ENCODE data around the gene PSD2.

Gene PSD2

GRCh38 chr5:139812323-139812722 lies 16.7 kb downstream of the PSD2 start:
- no peak overlapping the region for H3K4me3 ChIP-seq (ENCODE audit: low read depth, low read length)
- DNase-seq (ENCODE audit: low read depth) = no peak
- TF ChIP-seq MYC (IDR thresholded peaks at IDR 0.05; ENCODE audit: low read depth, low read length) (no peak), MAX (IDR thresholded peaks at IDR 0.05; ENCODE audit: low read depth, low read length) (no peak), POLR2A (IDR thresholded peaks at IDR 0.05; ENCODE audit: extremely low read depth, insufficient read length) (no peak)
- TF ChIP-seq, protein P1, sequence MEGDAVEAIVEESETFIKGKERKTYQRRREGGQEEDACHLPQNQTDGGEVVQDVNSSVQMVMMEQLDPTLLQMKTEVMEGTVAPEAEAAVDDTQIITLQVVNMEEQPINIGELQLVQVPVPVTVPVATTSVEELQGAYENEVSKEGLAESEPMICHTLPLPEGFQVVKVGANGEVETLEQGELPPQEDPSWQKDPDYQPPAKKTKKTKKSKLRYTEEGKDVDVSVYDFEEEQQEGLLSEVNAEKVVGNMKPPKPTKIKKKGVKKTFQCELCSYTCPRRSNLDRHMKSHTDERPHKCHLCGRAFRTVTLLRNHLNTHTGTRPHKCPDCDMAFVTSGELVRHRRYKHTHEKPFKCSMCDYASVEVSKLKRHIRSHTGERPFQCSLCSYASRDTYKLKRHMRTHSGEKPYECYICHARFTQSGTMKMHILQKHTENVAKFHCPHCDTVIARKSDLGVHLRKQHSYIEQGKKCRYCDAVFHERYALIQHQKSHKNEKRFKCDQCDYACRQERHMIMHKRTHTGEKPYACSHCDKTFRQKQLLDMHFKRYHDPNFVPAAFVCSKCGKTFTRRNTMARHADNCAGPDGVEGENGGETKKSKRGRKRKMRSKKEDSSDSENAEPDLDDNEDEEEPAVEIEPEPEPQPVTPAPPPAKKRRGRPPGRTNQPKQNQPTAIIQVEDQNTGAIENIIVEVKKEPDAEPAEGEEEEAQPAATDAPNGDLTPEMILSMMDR (IDR thresholded peaks at IDR 0.05; ENCODE audit: low read depth, low read length) = no peak

DNA sequence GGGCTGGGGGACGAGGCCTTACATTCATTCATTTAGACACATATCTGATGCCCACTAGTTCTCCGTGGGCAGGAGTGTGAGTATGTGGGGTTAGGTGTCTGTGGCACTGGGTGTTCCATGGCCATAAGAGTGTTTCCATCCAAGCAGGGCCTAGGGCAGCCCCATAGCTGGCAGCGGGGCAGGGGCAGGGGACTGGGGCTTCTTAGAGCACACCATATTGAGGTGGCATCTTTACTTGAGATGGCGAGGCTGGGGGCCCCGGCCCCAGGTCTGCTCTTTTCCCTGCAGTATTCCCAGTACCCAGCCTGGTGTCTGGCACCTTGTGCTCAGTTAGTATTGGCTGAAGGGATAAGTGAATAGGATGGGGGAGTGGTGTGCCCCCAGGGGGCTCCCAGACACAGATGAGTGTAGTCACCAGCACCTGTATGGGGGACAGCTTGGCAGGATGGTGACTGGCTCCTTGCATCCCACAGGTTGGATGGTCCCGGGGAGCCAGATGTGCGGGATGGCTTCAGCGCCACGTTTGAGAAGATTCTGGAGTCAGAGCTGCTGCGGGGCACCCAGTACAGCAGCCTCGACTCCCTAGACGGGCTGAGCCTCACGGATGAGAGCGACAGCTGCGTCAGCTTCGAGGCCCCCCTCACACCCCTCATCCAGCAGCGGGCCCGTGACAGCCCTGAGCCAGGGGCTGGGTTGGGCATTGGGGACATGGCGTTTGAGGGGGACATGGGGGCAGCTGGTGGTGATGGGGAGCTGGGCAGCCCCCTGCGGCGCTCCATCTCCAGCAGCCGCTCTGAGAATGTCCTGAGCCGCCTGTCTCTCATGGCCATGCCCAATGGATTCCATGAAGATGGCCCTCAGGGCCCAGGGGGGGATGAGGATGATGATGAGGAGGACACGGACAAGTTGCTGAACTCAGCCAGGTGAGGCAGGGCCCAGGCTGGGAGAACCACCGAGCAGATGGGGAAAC lies 17.5 kb downstream of the PSD2 start:
- TF ChIP-seq, protein P1 (IDR thresholded peaks at IDR 0.05; ENCODE audit: low read depth, low read length) = no peak
- no peak for TF ChIP-seq MAX (IDR thresholded peaks at IDR 0.05; ENCODE audit: low read depth, low read length)
- TF ChIP-seq POLR2A (IDR thresholded peaks at IDR 0.05; ENCODE audit: extremely low read depth, insufficient read length) = no peak
- no peak for TF ChIP-seq MYC (IDR thresholded peaks at IDR 0.05; ENCODE audit: low read depth, low read length)
- no peak for DNase-seq (ENCODE audit: low read depth)
- no peak overlapping the region for H3K4me3 ChIP-seq (ENCODE audit: low read depth, low read length)

GRCh38 chr5:139814191-139814601 lies 18.6 kb downstream of the PSD2 start:
- DNase-seq (ENCODE audit: low read depth) = no peak
- no peak overlapping the region for H3K4me3 ChIP-seq (ENCODE audit: low read depth, low read length)
- no peak for TF ChIP-seq MYC (IDR thresholded peaks at IDR 0.05; ENCODE audit: low read depth, low read length)
- no peak for TF ChIP-seq POLR2A (IDR thresholded peaks at IDR 0.05; ENCODE audit: extremely low read depth, insufficient read length)
- TF ChIP-seq MAX (IDR thresholded peaks at IDR 0.05; ENCODE audit: low read depth, low read length) = no peak
- TF ChIP-seq, protein P1 (IDR thresholded peaks at IDR 0.05; ENCODE audit: low read depth, low read length) = no peak

- DNase-seq (ENCODE audit: low read depth) = no peak
- no peak overlapping the region for H3K4me3 ChIP-seq (ENCODE audit: low read depth, low read length)
- no peak for TF ChIP-seq MAX (IDR thresholded peaks at IDR 0.05; ENCODE audit: low read depth, low read length)
- no peak for TF ChIP-seq MYC (IDR thresholded peaks at IDR 0.05; ENCODE audit: low read depth, low read length)
- TF ChIP-seq, protein P1 (IDR thresholded peaks at IDR 0.05; ENCODE audit: low read depth, low read length) = no peak
- TF ChIP-seq POLR2A (IDR thresholded peaks at IDR 0.05; ENCODE audit: extremely low read depth, insufficient read length) = no peak
Observed at GRCh38 chr5:139814704-139815280, 19.2 kb downstream of the PSD2 start.

DNA sequence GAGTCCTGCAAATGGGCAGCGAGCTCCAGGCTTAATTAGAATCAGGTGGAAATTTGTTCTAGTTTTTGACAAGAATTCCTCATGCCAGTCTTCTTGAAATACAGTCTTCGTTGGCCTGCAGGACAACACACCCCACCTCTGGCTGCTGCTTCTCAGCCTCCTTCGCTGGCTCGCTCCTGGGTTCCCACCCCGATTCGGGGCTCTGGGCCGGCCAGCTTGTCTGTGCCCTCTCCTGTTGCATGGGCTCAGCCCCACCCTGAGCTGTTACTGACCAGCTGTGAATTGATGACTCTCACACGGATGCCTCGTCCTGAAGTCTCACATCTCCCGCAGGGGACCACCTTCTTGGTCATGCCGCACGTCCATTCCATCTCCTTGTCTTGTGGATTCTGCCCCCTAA lies 21.0 kb downstream of the PSD2 start:
- TF ChIP-seq MYC (IDR thresholded peaks at IDR 0.05; ENCODE audit: low read depth, low read length) (no peak), POLR2A (IDR thresholded peaks at IDR 0.05; ENCODE audit: extremely low read depth, insufficient read length) (no peak), MAX (IDR thresholded peaks at IDR 0.05; ENCODE audit: low read depth, low read length) (no peak)
- TF ChIP-seq, protein P1 (IDR thresholded peaks at IDR 0.05; ENCODE audit: low read depth, low read length) = no peak

More for the DNA sequence above, 21.0 kb downstream of the PSD2 start:
- H3K4me3 ChIP-seq (ENCODE audit: low read depth, low read length) = no peak overlapping the region
- DNase-seq (ENCODE audit: low read depth) = no peak

All from NB4 (cell line).